Measurements from ENCODE around the gene CLECL1. TPM values are rescaled to one million over a fixed set of nuclear protein-coding genes. Genes with fewer than 3 reads are reported as not detected.
A peak's percentile ranks its signal among the peaks of the same experiment; 100 is the strongest.
"Not testable (repeated sequence)": the region's sequence is repeated elsewhere in the genome, so short reads cannot be mapped to it uniquely, and the experiment has no call there.

CLECL1 gene
- total RNA-seq, 2 experiments from 2014 or later: 1.3 to 1.6 TPM

- ATAC-seq (peak; percentile 6), DNase-seq (no peak)
- POLR2A ChIA-PET: interaction anchor here (0.6 to 15.5 kb wide), 8 partner anchors 8 to 115 kb away, joined by 3 to 494 read pairs (median 4); partner anchors contain the start of gene CD69
- H3K27me3 Mint-ChIP-seq (ENCODE audit: low read depth): no peaks in the 10 kb centered on the region
- H3K27ac Mint-ChIP-seq: peak overlapping the region; percentile 81
- H3K4me1 Mint-ChIP-seq (ENCODE audit: low read depth): peaks cover 55% of the 10 kb centered on the region
- no peaks in the 10 kb centered on the region for H3K9me3 Mint-ChIP-seq (ENCODE audit: insufficient read depth)
- peaks cover 54% of the 10 kb centered on the region for H3K36me3 Mint-ChIP-seq (ENCODE audit: low read depth)
- CTCF ChIA-PET: interaction anchor here (1.0 to 17.2 kb wide), 11 partner anchors 8 to 256 kb away, joined by 3 to 855 read pairs (median 12); partner anchors contain the start of gene CD69
- H3K4me3 Mint-ChIP-seq: peak overlapping the region; percentile 48
Observed at GRCh38 chr12:9752145-9752933, 19.4 kb upstream of the CLECL1 start.

DNA sequence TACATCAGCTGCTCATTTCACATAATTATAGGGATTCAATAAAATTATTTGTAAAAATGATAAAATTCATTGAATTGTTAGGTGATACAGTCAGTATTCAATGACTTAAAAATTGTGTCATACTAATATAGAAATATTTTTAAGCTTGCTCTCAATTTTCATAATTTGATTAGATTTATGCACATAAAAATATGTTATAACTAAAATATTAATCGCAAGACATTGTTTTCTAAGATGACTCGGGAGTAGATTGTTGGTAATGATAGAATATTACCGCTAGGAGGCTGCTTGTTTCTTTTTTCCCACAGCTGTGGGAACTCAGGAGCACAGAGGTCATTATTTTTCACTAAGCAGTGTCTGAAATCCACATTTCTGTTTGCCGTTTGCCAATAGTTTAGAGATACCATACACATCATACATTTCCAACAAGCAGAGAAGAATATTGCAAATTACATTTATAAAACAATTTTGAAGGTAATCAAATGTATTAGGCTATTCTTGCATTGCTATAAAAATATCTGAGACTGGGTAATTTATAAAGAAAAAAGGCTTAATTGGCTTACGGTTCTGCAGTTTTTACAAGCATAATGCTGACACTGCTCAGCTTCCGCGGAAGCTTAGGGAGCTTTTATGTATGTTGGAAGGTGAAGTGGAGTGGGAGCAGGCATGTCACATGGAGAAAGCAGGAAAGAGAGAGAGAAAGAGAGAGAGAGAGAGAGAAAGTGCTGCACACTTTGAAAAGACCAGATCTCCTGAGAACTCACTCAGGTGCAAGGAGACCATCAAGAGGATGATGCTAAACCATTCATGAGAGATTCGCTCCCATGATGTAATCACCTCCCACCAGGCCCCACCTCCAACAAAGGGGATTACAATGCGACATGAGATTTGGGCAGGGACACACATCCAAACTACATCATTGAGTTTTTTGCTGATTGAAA is 18.6 kb upstream of the CLECL1 start:
- peak; percentile 53 for ATAC-seq
- Mint-ChIP-seq H3K9me3 (ENCODE audit: insufficient read depth) (no peaks in the 10 kb centered on the region), H3K4me3 (peak overlapping the region; percentile 48), H3K27ac (peak overlapping the region; percentile 81), H3K36me3 (ENCODE audit: low read depth) (peaks cover 46% of the 10 kb centered on the region), H3K27me3 (ENCODE audit: low read depth) (no peaks in the 10 kb centered on the region), H3K4me1 (ENCODE audit: low read depth) (peaks cover 61% of the 10 kb centered on the region)
- ChIA-PET CTCF (interaction anchor here (0.8 to 17.2 kb wide), 49 partner anchors 9 to 420 kb away, joined by 3 to 855 read pairs (median 7); partner anchors contain the start of genes CD69, CLEC1B, CLEC2A and CLEC7A), POLR2A (interaction anchor here (0.6 to 15.5 kb wide), 8 partner anchors 9 to 103 kb away, joined by 3 to 494 read pairs (median 6); partner anchors contain the start of gene CD69)
- DNase-seq: peak; percentile 63

- POLR2A ChIA-PET: interaction anchor here (1.1 to 15.5 kb wide), 6 partner anchors 8 to 103 kb away, joined by 3 to 494 read pairs (median 10); partner anchors contain the start of gene CD69
- peak; percentile 57 for ATAC-seq
- no peaks in the 10 kb centered on the region for H3K27me3 Mint-ChIP-seq (ENCODE audit: low read depth)
- peak overlapping the region; percentile 72 for H3K27ac Mint-ChIP-seq
- peak overlapping the region; percentile 51 for H3K4me3 Mint-ChIP-seq
- CTCF ChIA-PET: interaction anchor here (0.6 to 17.2 kb wide), 66 partner anchors 8 to 1000 kb away, joined by 3 to 855 read pairs (median 6); partner anchors contain the start of genes CD69, CLEC1B, CLEC2A and CLEC7A
- DNase-seq: peak; percentile 75
- no peaks in the 10 kb centered on the region for H3K9me3 Mint-ChIP-seq (ENCODE audit: insufficient read depth)
- peaks cover 37% of the 10 kb centered on the region for H3K36me3 Mint-ChIP-seq (ENCODE audit: low read depth)
- H3K4me1 Mint-ChIP-seq (ENCODE audit: low read depth): peaks cover 56% of the 10 kb centered on the region
Observed at GRCh38 chr12:9750276-9751203, 17.6 kb upstream of the CLECL1 start.

DNA sequence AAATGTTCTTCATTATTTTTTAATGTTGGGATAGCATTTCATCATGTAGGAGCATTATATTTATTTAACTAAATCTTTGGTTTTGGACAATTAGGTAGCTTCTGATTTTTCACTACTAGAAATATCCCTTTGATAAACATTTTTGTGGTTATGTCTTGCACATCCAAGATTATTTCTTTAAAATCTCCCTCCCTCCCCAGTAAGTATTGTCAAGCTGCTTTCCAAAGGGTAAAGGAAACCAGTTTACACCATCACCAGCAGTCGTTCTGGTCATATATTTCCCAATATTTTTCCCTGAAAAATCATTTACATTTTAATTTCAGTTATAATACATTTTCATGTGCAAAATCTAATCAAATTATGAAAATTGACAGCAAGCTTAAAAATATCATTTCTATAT is 16.7 kb upstream of the CLECL1 start:
- H3K27me3 Mint-ChIP-seq (ENCODE audit: low read depth): no peaks in the 10 kb centered on the region
- H3K36me3 Mint-ChIP-seq (ENCODE audit: low read depth): peaks cover 35% of the 10 kb centered on the region
- no peak overlapping the region for H3K27ac Mint-ChIP-seq
- peaks cover 54% of the 10 kb centered on the region for H3K4me1 Mint-ChIP-seq (ENCODE audit: low read depth)
- H3K9me3 Mint-ChIP-seq (ENCODE audit: insufficient read depth): no peaks in the 10 kb centered on the region
- no peak overlapping the region for H3K4me3 Mint-ChIP-seq
- ChIA-PET POLR2A (interaction anchor here (2.0 to 15.5 kb wide), 3 partner anchors 10 to 65 kb away, joined by 12 to 494 read pairs (median 60); partner anchors contain the start of gene CD69), CTCF (interaction anchor here (0.8 to 17.2 kb wide), 42 partner anchors 11 to 440 kb away, joined by 3 to 855 read pairs (median 7); partner anchors contain the start of genes CD69 and CLEC1B)
- DNase-seq (no peak), ATAC-seq (no peak)

- H3K27me3 Mint-ChIP-seq (ENCODE audit: low read depth): no peaks in the 10 kb centered on the region
- no peak overlapping the region for H3K27ac Mint-ChIP-seq
- peaks cover 57% of the 10 kb centered on the region for H3K4me1 Mint-ChIP-seq (ENCODE audit: low read depth)
- ChIA-PET POLR2A (interaction anchor here (4.1 kb wide), 1 partner anchor 14 kb away, joined by 71 read pairs; the partner anchor contains the start of gene CD69), CTCF (interaction anchor here (0.9 to 5.9 kb wide), 10 partner anchors 10 to 177 kb away, joined by 3 to 110 read pairs (median 4); partner anchors contain the start of gene CLECL1)
- H3K36me3 Mint-ChIP-seq (ENCODE audit: low read depth): peaks cover 14% of the 10 kb centered on the region
- DNase-seq (no peak), ATAC-seq (no peak)
- no peak overlapping the region for H3K4me3 Mint-ChIP-seq
- H3K9me3 Mint-ChIP-seq (ENCODE audit: insufficient read depth): peaks cover 4% of the 10 kb centered on the region
Observed at GRCh38 chr12:9745199-9745598, 12.3 kb upstream of the CLECL1 start.

GRCh38 chr12:9742661-9743060 is 9.8 kb upstream of the CLECL1 start:
- ChIA-PET POLR2A (interaction anchor here (0.5 to 4.1 kb wide), 18 partner anchors 9 to 270 kb away, joined by 3 to 71 read pairs (median 4); partner anchors contain the start of genes CD69 and CLEC2D), CTCF (interaction anchor here (0.7 to 5.9 kb wide), 61 partner anchors 9 to 807 kb away, joined by 3 to 110 read pairs (median 5); partner anchors contain the start of genes CD69, CLEC2B, CLEC2D and CLECL1)
- ATAC-seq (peak; percentile 59), DNase-seq (peak; percentile 63)
- H3K27me3 Mint-ChIP-seq (ENCODE audit: low read depth): no peaks in the 10 kb centered on the region
- H3K27ac Mint-ChIP-seq: peak overlapping the region; percentile 96
- peak overlapping the region; percentile 79 for H3K4me3 Mint-ChIP-seq
- H3K36me3 Mint-ChIP-seq (ENCODE audit: low read depth): peaks cover 25% of the 10 kb centered on the region
- peaks cover 67% of the 10 kb centered on the region for H3K4me1 Mint-ChIP-seq (ENCODE audit: low read depth)
- peaks cover 9% of the 10 kb centered on the region for H3K9me3 Mint-ChIP-seq (ENCODE audit: insufficient read depth)

DNA sequence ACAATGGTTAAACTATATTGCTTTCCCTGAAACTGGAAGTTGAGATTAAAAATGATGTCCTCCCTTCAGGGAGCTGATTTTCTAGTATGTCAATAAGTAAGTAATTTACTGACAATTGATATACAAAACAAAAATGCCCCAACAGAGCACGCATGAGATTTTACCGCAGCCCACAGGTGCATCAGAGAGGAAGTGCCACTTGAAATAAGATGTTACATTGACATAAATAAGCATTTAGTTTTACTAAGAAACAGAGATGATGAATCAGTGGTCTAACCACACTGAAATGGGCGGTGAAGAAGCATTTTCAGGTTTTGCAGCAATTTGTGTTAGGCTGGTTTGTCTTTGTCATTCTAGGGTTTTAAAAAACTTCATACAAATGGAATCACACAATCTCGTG is 8.8 kb upstream of the CLECL1 start:
- Mint-ChIP-seq H3K27me3 (ENCODE audit: low read depth) (no peaks in the 10 kb centered on the region), H3K36me3 (ENCODE audit: low read depth) (peaks cover 32% of the 10 kb centered on the region), H3K9me3 (ENCODE audit: insufficient read depth) (peaks cover 9% of the 10 kb centered on the region), H3K4me3 (peak overlapping the region; percentile 79), H3K27ac (peak overlapping the region; percentile 96), H3K4me1 (ENCODE audit: low read depth) (peaks cover 68% of the 10 kb centered on the region)
- DNase-seq (peak; percentile 92), ATAC-seq (peak; percentile 79)
- ChIA-PET CTCF (interaction anchor here (0.7 to 5.9 kb wide), 30 partner anchors 8 to 410 kb away, joined by 3 to 110 read pairs (median 10); partner anchors contain the start of genes CD69, CLEC2B, CLEC2D and CLECL1), POLR2A (interaction anchor here (0.5 to 4.1 kb wide), 11 partner anchors 10 to 811 kb away, joined by 3 to 71 read pairs (median 7); partner anchors contain the start of genes CD69 and CLEC2D)

DNA sequence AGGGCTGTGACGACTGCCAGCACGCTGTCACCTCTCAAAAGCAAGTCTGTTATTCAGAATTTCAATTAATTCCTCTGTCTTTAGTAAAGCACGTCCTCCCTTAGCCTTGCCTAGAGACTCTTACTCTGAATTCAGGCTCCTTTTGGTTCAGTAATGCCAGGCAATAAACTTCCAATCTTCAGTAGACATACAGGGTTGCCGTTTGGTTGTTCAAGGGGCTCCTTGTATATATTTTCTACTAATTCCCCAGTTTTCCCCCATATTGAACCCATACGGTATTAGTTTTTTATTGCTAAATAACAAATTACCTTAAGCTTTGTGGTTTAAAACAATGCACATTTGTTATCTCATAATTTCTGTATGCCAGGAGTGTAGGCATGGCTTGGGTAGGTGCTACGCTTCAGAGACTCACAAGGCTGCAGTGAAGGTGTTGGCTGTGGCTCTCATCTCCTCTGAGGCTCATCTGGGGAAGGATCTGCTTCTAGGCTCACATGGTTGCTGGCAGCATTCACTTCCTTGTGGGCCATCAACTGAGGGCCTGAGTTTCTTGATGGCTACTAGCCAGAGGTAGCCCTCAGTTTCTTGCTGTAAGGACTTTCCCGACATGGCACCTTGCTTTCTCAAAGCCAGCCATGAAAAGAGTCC is 7.3 kb upstream of the CLECL1 start:
- Mint-ChIP-seq H3K27me3 (ENCODE audit: low read depth) (no peaks in the 10 kb centered on the region), H3K4me3 (peak overlapping the region; percentile 62), H3K36me3 (ENCODE audit: low read depth) (peaks cover 39% of the 10 kb centered on the region), H3K27ac (peak overlapping the region; percentile 73), H3K9me3 (ENCODE audit: insufficient read depth) (peaks cover 11% of the 10 kb centered on the region), H3K4me1 (ENCODE audit: low read depth) (peaks cover 75% of the 10 kb centered on the region)
- DNase-seq (no peak), ATAC-seq (peak; percentile 26)
- POLR2A ChIA-PET: interaction anchor here (1.1 to 1.8 kb wide), 3 partner anchors 10 to 92 kb away, joined by 3 to 8 read pairs (median 3); partner anchors contain the start of gene CLEC2D
- CTCF ChIA-PET: interaction anchor here (4.6 to 5.9 kb wide), 2 partner anchors 33 to 59 kb away, joined by 45 to 110 read pairs; no protein-coding TSS in a partner anchor

DNA sequence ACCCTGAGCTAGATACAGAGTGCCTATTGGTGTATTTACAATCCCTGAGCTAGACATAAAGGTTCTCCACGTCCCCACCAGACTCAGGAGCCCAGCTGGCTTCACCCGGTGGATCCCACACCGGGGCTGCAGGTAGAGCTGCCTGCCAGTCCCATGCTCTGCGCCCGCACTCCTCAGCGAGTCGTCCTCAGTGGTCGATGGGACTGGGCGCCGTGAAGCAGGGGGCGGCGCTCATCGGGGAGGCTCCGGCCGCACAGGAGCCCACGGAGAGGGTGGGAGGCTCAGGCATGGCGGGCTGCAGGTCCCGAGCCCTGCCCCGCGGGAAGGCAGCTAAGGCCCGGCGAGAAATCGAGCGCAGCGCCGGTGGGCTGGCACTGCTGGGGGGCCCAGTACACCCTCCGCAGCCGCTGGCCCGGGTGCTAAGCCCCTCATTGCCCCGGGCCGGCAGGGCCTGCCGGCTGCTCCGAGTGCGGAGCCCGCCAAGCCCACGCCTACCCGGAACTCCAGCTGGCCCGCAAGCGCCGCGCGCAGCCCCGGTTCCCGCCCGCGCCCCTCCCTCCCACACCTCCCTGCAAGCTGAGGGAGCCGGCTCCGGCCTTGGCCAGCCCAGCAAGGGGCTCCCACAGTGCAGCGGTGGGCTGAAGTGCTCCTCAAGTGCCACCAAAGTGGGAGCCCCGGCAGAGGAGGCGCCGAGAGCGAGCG is 6.7 kb upstream of the CLECL1 start:
- H3K27ac Mint-ChIP-seq; DNase-seq; ATAC-seq; H3K27me3 Mint-ChIP-seq (ENCODE audit: low read depth): not testable (repeated sequence)
- H3K4me3 Mint-ChIP-seq: peak overlapping the region; percentile 62
- CTCF ChIA-PET: interaction anchor here (1.1 to 5.9 kb wide), 3 partner anchors 9 to 60 kb away, joined by 5 to 110 read pairs (median 45); no protein-coding TSS in a partner anchor
- H3K36me3 Mint-ChIP-seq (ENCODE audit: low read depth): peaks cover 34% of the 10 kb centered on the region
- POLR2A ChIA-PET: interaction anchor here (0.9 to 1.8 kb wide), 5 partner anchors 9 to 91 kb away, joined by 3 to 8 read pairs (median 4); partner anchors contain the start of gene CLEC2D
- peaks cover 68% of the 10 kb centered on the region for H3K4me1 Mint-ChIP-seq (ENCODE audit: low read depth)
- H3K9me3 Mint-ChIP-seq (ENCODE audit: insufficient read depth): peaks cover 15% of the 10 kb centered on the region
